GM15510 (cell line): ENCODE results near the gene ATP2B1.

ENCODE experiments used
- POLR2A ChIP-seq: IDR thresholded peaks from 3 replicates; pipeline ENCODE4 v1.6.1; 2011; ENCODE audit warnings: borderline replicate concordance; ENCODE audit not compliant: insufficient read length; ENCODE audit errors: extremely low read depth

ATP2B1 gene

DNA sequence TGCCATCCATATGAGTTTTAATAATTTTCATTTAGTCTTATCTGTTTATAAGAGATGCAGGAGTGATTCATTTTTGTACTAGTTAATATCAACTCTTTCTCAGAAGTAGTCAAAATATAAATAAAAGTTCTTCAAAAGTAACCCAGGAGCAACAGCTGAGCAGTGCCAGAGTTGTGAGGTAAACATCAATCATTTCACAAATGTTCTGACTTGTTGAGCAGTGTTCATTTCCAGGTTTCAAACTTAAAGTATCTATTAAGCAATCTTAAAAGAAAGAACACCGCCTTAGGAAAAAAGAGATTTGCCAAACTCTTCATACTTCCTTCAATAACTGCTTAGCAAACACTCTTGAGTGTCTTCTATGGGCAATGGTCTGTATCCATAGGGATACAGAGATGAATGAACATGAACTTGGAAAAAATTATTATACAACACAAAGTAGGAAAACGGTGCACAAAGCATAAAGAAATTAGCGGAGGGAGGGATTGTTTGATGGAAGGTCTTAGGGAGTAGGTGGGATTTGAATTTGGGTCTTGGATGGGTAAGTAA, 140.9 kb downstream of the ATP2B1 start:
- TF ChIP-seq POLR2A: no peak

GRCh38 chr12:89566615-89567014, 142.0 kb downstream of the ATP2B1 start:
- TF ChIP-seq POLR2A: no peak

GRCh38 chr12:89565002-89565401, 143.6 kb downstream of the ATP2B1 start:
- TF ChIP-seq POLR2A: no peak

GRCh38 chr12:89559753-89560152, 148.9 kb downstream of the ATP2B1 start:
- TF ChIP-seq POLR2A: no peak

- no peak for TF ChIP-seq POLR2A
Measured at GRCh38 chr12:89556976-89557375, 151.7 kb downstream of the ATP2B1 start.

DNA sequence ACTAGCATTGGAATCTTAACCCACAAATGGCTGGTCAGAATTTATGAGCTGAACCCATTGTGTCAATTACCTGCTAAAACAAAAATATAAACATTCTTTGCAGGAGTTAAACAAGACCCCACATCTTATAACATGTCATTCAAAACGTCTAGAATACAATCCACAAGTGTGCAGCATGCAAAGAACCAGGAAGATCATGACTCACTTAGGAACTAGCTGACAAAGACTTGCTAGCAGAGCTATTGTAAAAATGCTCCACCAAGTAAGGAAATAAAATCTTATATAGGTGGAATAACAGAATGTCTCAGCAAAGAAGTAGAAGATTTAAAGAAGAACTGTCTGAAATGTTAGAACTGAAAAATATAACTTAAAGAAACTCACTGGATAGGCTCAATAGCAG, 156.3 kb downstream of the ATP2B1 start:
- no peak for TF ChIP-seq POLR2A

- no peak for TF ChIP-seq POLR2A
Measured at GRCh38 chr12:89551747-89552146, 156.9 kb downstream of the ATP2B1 start.

DNA sequence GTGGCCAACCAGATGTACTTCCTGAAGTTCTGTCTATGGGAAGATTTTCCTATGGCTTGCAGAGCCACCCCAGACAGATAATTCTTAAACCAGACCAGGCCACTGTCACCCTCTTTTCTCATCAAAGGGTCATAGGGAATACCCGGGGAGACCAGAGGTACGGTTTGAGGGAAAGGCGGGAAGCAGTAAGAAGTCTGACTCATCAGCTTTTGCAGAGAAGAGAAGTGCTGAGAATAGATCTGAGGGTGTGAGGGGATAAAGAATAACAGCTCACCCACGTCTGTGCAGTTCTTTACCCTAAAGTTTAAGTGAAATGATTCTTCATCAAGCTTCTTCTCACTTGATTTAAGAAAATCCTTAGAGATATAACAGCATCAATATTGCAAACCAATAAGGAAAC, 161.5 kb downstream of the ATP2B1 start:
- no peak for TF ChIP-seq POLR2A

DNA sequence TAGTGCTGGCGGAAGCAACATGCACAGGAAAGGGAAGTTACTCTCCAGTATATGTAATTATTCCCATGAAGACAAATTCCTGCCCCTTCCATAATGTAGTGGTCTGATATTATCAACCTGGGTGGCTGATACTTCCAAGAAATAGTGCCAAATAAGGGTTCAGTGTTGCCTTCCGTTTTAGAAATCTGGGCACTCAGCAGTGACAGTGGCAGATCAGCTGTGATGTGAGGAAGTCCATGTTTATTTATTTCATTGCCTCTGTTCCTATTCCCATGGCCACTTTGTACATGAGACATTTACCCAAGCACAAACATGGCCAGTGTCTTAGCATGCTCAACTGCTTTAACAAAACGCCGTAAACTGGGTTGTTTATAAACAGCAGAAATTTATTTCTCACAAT, 162.5 kb downstream of the ATP2B1 start:
- TF ChIP-seq POLR2A: no peak

GRCh38 chr12:89544681-89545184, 163.9 kb downstream of the ATP2B1 start:
- TF ChIP-seq POLR2A: no peak

DNA sequence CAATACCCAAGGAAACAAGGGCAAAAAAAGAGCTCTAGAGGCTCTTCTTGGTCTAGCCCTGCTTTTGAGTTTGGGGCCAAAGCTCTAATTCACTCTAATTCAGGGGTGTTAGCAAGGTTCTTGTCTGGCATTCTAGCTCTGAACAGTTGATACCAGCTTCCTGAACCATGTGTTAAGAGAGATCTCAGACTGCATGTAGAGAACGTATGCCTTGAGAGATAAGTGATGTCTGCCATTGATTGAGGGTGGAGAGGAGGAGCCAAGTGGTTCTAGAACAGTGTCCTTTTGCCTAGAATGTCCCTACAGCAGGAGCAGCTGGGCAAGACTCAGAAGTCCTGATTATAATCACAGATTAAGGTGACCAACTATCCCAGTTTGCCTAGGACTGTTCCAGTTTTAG, 164.6 kb downstream of the ATP2B1 start:
- TF ChIP-seq POLR2A: no peak

DNA sequence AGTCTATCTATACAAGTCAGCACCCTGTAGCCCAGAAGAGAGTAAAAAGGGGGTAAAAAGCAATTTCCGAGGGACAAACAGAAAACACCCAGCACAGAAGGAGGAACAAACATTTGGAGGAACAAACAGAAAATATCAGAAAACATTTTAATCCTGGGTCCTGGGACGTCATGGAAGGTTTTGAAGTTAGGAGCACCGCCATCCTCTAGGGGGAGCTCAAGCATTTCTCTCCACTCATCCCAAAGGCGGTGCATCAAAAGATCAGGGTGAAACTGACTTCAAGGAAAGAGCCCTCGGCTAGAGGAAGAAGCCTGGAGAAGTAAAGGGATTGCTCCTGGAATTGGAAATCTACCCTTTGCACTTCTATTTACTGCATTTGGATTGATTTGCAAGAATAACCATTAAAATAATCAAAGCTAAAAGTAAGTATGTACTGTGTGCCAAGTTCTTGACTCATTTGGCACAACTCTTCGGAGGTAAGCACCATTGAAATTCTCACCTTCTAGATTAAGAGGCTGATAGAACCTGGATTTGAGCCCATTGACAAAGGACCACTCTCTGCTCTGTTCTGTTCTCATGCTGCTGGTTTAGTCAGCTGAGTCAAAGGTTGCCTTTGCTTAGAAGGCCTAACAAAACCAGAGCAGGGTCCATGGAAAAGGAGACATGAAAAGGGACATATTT, 165.6 kb downstream of the ATP2B1 start:
- TF ChIP-seq POLR2A: no peak

GRCh38 chr12:89542236-89542635, 166.4 kb downstream of the ATP2B1 start:
- TF ChIP-seq POLR2A: no peak

GRCh38 chr12:89540586-89540985, 168.1 kb downstream of the ATP2B1 start:
- TF ChIP-seq POLR2A: no peak

DNA sequence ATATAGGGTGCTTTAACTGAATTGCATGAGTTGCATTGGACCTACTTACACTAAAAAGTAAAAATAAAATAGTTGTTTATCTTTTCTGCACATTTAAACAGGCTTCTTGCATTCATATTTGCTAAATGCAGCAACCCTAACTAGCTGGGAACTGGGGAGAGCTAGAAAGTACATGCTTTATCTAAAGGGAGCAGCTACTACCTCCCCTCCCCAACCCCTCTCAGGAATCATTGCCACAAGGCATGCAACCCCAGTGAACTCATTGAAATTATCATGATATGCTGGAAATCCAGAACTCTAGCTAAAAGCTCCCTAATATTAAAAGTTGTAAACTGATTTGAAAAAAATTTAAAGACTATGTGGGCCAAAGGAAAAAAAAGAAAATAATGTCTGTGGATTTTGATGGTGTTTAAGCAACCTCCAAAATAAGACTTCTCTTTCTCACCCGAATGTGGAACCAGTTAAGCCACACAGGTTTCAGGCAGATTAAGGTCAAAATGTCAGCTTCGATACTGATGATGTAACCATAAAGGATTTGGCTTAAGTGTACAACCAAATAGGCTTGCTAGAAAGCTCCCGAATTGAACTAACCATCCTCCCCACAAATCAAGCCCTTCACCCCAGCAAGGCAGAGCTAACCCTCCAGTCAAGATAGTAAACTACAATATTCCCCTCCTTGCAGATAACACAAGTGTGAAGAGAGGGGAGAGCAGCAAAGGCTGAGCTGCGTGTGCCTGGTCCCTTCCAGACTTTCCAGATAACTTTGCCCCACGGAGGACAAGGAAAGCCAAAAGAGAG, 169.0 kb downstream of the ATP2B1 start:
- no peak for TF ChIP-seq POLR2A
